K562 (cell line): ENCODE data around the gene RPS6KA4. TPM values are rescaled to one million over a fixed set of nuclear protein-coding genes. Genes with fewer than 3 reads are reported as not detected.

Source experiments
- AFF1 ChIP-seq, 2 experiments: fragments of 450-650 bp; IDR thresholded peaks; 2 replicates each; pipeline ENCODE4 v1.6.1; 2018; ENCODE audit warnings: mild to moderate bottlenecking in 2 of 2, low read depth in 1 of 2; ENCODE audit not compliant: partially characterized antibody in 2 of 2
- HMG20A ChIP-seq: fragments of 450-650 bp; formaldehyde crosslinking; conservative IDR thresholded peaks from 2 replicates; pipeline ENCODE4 v1.4.0; 2020; ENCODE audit warnings: mild to moderate bottlenecking, mixed read lengths
- HMGN3 ChIP-seq: IDR thresholded peaks from 2 replicates; pipeline ENCODE4 v1.6.1; 2011; ENCODE audit warnings: borderline replicate concordance, low read depth, mild to moderate bottlenecking, mixed read lengths, low read length; ENCODE audit not compliant: insufficient read length; ENCODE audit errors: extremely low read depth
- PYGO2 ChIP-seq: fragments of 450-650 bp; IDR thresholded peaks from 2 replicates; pipeline ENCODE4 v1.6.1; 2016; ENCODE audit warnings: mild to moderate bottlenecking, missing genetic modification characterization, moderate library complexity, missing compliant biosample characterization
- SIRT6 ChIP-seq: IDR thresholded peaks from one replicate; pipeline ENCODE4 v1.6.1; 2012; ENCODE audit warnings: low read depth, mild to moderate bottlenecking, control low read depth, inconsistent platforms, low read length, moderate library complexity
- SREBF1 ChIP-seq: fragments of 150-350 bp; IDR thresholded peaks from 2 replicates; pipeline ENCODE4 v1.6.1; 2014; ENCODE audit warnings: antibody characterized with exemption, low read depth, low read length, borderline replicate concordance
- ZKSCAN8 ChIP-seq: fragments of 200-800 bp; sonication (Bioruptor generic); IDR thresholded peaks from 2 replicates; pipeline ENCODE4 v1.6.1; 2016; ENCODE audit warnings: missing genetic modification characterization, missing compliant biosample characterization
- ZNF609 ChIP-seq: sonication (generic); formaldehyde crosslinking; IDR thresholded peaks from 2 replicates; pipeline ENCODE4 v1.8.1; 2023; ENCODE audit warnings: missing genetic modification reagents, mild to moderate bottlenecking, borderline replicate concordance
- polyA plus RNA-seq, 8 experiments: library from polyadenylated mRNA; depleted of rRNA in 4 of 8; stranded (reverse) in 5 of 8; unstranded in 3 of 8; fragments of >200 nt; fragmentation: Nextera tagmentation in 2 of 8; fragmentation: Illumina TruSeq in 1 of 8; extraction: Ambion mirVana in 2 of 8; extraction: Trizol in 1 of 8; gene quantifications; 2 replicates each; pipeline versions ENCODE4 v1.2.1 to v1.2.3, GENCODE V29; 2011 to 2014; ENCODE audit warnings: inconsistent platforms in 1 of 8, missing spikeins in 1 of 8
- total RNA-seq, 7 experiments: library from RNA; depleted of rRNA in 6 of 7; stranded (reverse); fragments of >200 nt in 6 of 7; fragmentation: Illumina TruSeq in 2 of 7; extraction: Trizol in 2 of 7; gene quantifications; 2 replicates each; pipeline versions ENCODE4 v1.2.1 to v1.2.3, GENCODE V29; 2011 to 2021; ENCODE audit warnings: low replicate concordance in 1 of 7

The RPS6KA4 gene
- total and polyA plus RNA-seq, 9 of the 15 experiments (the other 6 are each of a cell fraction or from before 2014, with no cell fraction given) = 0.15 to 23.8 (median 9.8) TPM

DNA sequence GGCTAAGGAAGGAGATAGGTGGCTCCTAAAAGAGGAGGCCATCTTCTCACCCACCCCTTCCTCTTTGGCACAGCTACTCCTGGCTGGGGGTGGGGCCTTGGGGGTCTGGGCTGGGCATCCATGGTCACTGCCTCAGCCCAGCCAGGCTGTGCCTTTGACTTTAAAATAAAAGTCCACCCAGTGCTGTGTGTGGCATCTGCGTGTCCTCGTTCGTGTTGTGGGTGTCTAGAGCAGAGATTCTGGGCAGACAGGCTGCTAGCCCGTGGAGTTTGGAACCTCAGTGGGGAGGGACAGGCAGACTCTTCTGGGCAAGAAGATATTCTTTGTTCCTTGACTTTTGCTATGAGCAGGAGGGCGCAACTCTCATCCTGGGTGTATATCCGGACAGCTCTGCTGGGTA lies 13.1 kb downstream of the RPS6KA4 start (continued):
- TF ChIP-seq ZNF609 = no peak
- no peak for TF ChIP-seq HMG20A (CRISPR knock-in tag)
- no peak for TF ChIP-seq AFF1 (IDR thresholded peaks at IDR 0.05; ENCODE audit: low read depth in 1 of 2, partially characterized antibody in 2 of 2)
- TF ChIP-seq PYGO2 = no peak
- TF ChIP-seq SIRT6 = no peak
- TF ChIP-seq ZKSCAN8 (CRISPR knock-in tag) = no peak
- no peak for TF ChIP-seq SREBF1
- no peak for TF ChIP-seq HMGN3
